Measurements from ENCODE around the gene HTR2B. TPM values are rescaled to one million over a fixed set of nuclear protein-coding genes. Genes with fewer than 3 reads are reported as not detected.
"Not testable (repeated sequence)": the region's sequence is repeated elsewhere in the genome, so short reads cannot be mapped to it uniquely, and the experiment has no call there.

HTR2B gene
- total and polyA plus RNA-seq, 3 experiments from 2014 or later = not detected

- no peak for DNase-seq
- H3K27me3 ChIP-seq (ENCODE audit: insufficient read depth, low read length, poor library complexity, severe bottlenecking) = no peaks in the 10 kb centered on the region
- H3K4me1 ChIP-seq (ENCODE audit: insufficient read depth, low read length) = no peaks in the 10 kb centered on the region
- no peak overlapping the region for H3K4me3 Mint-ChIP-seq
- H3K27ac ChIP-seq (ENCODE audit: low read depth, low read length) = no peak overlapping the region
- H3K36me3 Mint-ChIP-seq = peaks cover 4 to 56% (median 19%) of the 10 kb centered on the region in 3 donors
- H3K4me1 Mint-ChIP-seq = no peaks in the 10 kb centered on the region
- H3K4me3 ChIP-seq (ENCODE audit: low read length) = no peak overlapping the region
- CTCF ChIA-PET = no interaction called here
- H3K9me3 ChIP-seq (ENCODE audit: low read length) = no peaks in the 10 kb centered on the region
- H3K36me3 ChIP-seq (ENCODE audit: insufficient read depth, low read length) = peaks cover 11% of the 10 kb centered on the region
- no peaks in the 10 kb centered on the region for H3K9me3 Mint-ChIP-seq
- POLR2A ChIA-PET = no interaction called here
- H3K27me3 Mint-ChIP-seq = no peaks in the 10 kb centered on the region
- peak overlapping the region in 1 of 8 donors; percentile 56 for H3K27ac Mint-ChIP-seq
These were observed 21.8 kb upstream of the HTR2B start for GRCh38 chr2:231146665-231147064.

- CTCF ChIA-PET = no interaction called here
- no peaks in the 10 kb centered on the region for H3K9me3 Mint-ChIP-seq
These were observed 20.1 kb upstream of the HTR2B start for GRCh38 chr2:231144896-231145295.

GRCh38 chr2:231140808-231141207, 16.0 kb upstream of the HTR2B start:
- H3K9me3 ChIP-seq (ENCODE audit: low read length); H3K27me3 ChIP-seq (ENCODE audit: insufficient read depth, low read length, poor library complexity, severe bottlenecking); H3K4me3 ChIP-seq (ENCODE audit: low read length); H3K4me3 Mint-ChIP-seq; H3K27ac Mint-ChIP-seq; H3K36me3 ChIP-seq (ENCODE audit: insufficient read depth, low read length); H3K27me3 Mint-ChIP-seq; H3K4me1 Mint-ChIP-seq; H3K4me1 ChIP-seq (ENCODE audit: insufficient read depth, low read length); H3K9me3 Mint-ChIP-seq; DNase-seq; H3K27ac ChIP-seq (ENCODE audit: low read depth, low read length): not testable (repeated sequence)
- POLR2A ChIA-PET = interaction anchor here (0.7 kb wide), 1 partner anchor 8 kb away, joined by 8 read pairs; no protein-coding TSS in a partner anchor
- peaks cover 0 to 28% (median 1%) of the 10 kb centered on the region in 3 donors for H3K36me3 Mint-ChIP-seq
- CTCF ChIA-PET = interaction anchor here (1.5 kb wide), 1 partner anchor 10 kb away, joined by 3 read pairs; no protein-coding TSS in a partner anchor

More at GRCh38 chr2:231144896-231145295, 20.1 kb upstream of the HTR2B start:
- no peak for DNase-seq
- H3K36me3 Mint-ChIP-seq = peaks cover 4 to 51% (median 20%) of the 10 kb centered on the region in 3 donors
- no peaks in the 10 kb centered on the region for H3K27me3 Mint-ChIP-seq
- no peak overlapping the region for H3K27ac ChIP-seq (ENCODE audit: low read depth, low read length)
- H3K27me3 ChIP-seq (ENCODE audit: insufficient read depth, low read length, poor library complexity, severe bottlenecking) = no peaks in the 10 kb centered on the region
- H3K4me1 ChIP-seq (ENCODE audit: insufficient read depth, low read length) = no peaks in the 10 kb centered on the region
- H3K4me3 Mint-ChIP-seq = no peak overlapping the region
- H3K27ac Mint-ChIP-seq = no peak overlapping the region
- H3K4me3 ChIP-seq (ENCODE audit: low read length) = no peak overlapping the region
- H3K36me3 ChIP-seq (ENCODE audit: insufficient read depth, low read length) = peaks cover 11% of the 10 kb centered on the region
- no peaks in the 10 kb centered on the region for H3K4me1 Mint-ChIP-seq
- no peaks in the 10 kb centered on the region for H3K9me3 ChIP-seq (ENCODE audit: low read length)
- POLR2A ChIA-PET = no interaction called here

- no peaks in the 10 kb centered on the region for H3K4me1 ChIP-seq (ENCODE audit: insufficient read depth, low read length)
- no peak overlapping the region for H3K4me3 ChIP-seq (ENCODE audit: low read length)
- no peaks in the 10 kb centered on the region for H3K36me3 ChIP-seq (ENCODE audit: insufficient read depth, low read length)
- no peak for DNase-seq
- Mint-ChIP-seq H3K36me3 (peaks cover 0 to 24% (median 1%) of the 10 kb centered on the region in 3 donors), H3K27me3 (no peaks in the 10 kb centered on the region), H3K27ac (no peak overlapping the region), H3K4me1 (no peaks in the 10 kb centered on the region), H3K9me3 (no peaks in the 10 kb centered on the region), H3K4me3 (no peak overlapping the region)
- H3K27me3 ChIP-seq (ENCODE audit: insufficient read depth, low read length, poor library complexity, severe bottlenecking) = no peaks in the 10 kb centered on the region
- H3K9me3 ChIP-seq (ENCODE audit: low read length) = no peaks in the 10 kb centered on the region
- CTCF ChIA-PET = no interaction called here
- H3K27ac ChIP-seq (ENCODE audit: low read depth, low read length) = no peak overlapping the region
- POLR2A ChIA-PET = no interaction called here
These were observed 15.0 kb upstream of the HTR2B start for GRCh38 chr2:231139796-231140195.

GRCh38 chr2:231138699-231139098, 13.9 kb upstream of the HTR2B start:
- no peak for DNase-seq
- no peaks in the 10 kb centered on the region for H3K4me1 Mint-ChIP-seq
- no peak overlapping the region for H3K4me3 Mint-ChIP-seq
- no peaks in the 10 kb centered on the region for H3K36me3 ChIP-seq (ENCODE audit: insufficient read depth, low read length)
- POLR2A ChIA-PET = no interaction called here
- H3K27me3 ChIP-seq (ENCODE audit: insufficient read depth, low read length, poor library complexity, severe bottlenecking) = no peaks in the 10 kb centered on the region
- H3K27me3 Mint-ChIP-seq = no peaks in the 10 kb centered on the region
- no peak overlapping the region for H3K27ac ChIP-seq (ENCODE audit: low read depth, low read length)
- CTCF ChIA-PET = no interaction called here
- H3K27ac Mint-ChIP-seq = no peak overlapping the region
- H3K36me3 Mint-ChIP-seq = peaks cover 0 to 21% (median 1%) of the 10 kb centered on the region in 3 donors
- no peaks in the 10 kb centered on the region for H3K9me3 ChIP-seq (ENCODE audit: low read length)
- H3K9me3 Mint-ChIP-seq = no peaks in the 10 kb centered on the region
- no peaks in the 10 kb centered on the region for H3K4me1 ChIP-seq (ENCODE audit: insufficient read depth, low read length)
- no peak overlapping the region for H3K4me3 ChIP-seq (ENCODE audit: low read length)

- no peaks in the 10 kb centered on the region for H3K9me3 Mint-ChIP-seq
- H3K4me3 Mint-ChIP-seq = no peak overlapping the region
- Histone ChIP-seq H3K36me3 (ENCODE audit: insufficient read depth, low read length) (no peaks in the 10 kb centered on the region), H3K27ac (ENCODE audit: low read depth, low read length) (no peak overlapping the region), H3K4me3 (ENCODE audit: low read length) (no peak overlapping the region), H3K27me3 (ENCODE audit: insufficient read depth, low read length, poor library complexity, severe bottlenecking) (no peaks in the 10 kb centered on the region), H3K4me1 (ENCODE audit: insufficient read depth, low read length) (no peaks in the 10 kb centered on the region), H3K9me3 (ENCODE audit: low read length) (no peaks in the 10 kb centered on the region)
- ChIA-PET POLR2A (no interaction called here), CTCF (no interaction called here)
- H3K27me3 Mint-ChIP-seq = no peaks in the 10 kb centered on the region
- no peak for DNase-seq
- peaks cover 0 to 5% (median 3%) of the 10 kb centered on the region in 3 donors for H3K4me1 Mint-ChIP-seq
- H3K36me3 Mint-ChIP-seq = peaks cover 0 to 14% (median 0%) of the 10 kb centered on the region in 3 donors
- H3K27ac Mint-ChIP-seq = no peak overlapping the region
These were observed 10.2 kb upstream of the HTR2B start for GRCh38 chr2:231134910-231135655.

GRCh38 chr2:231133365-231134099, 8.7 kb upstream of the HTR2B start:
- Mint-ChIP-seq H3K9me3 (no peaks in the 10 kb centered on the region), H3K27ac (peak overlapping the region in 1 of 8 donors; percentile 14), H3K4me3 (no peak overlapping the region), H3K36me3 (peaks cover 0 to 10% (median 0%) of the 10 kb centered on the region in 3 donors), H3K4me1 (peaks cover under 1 to 5% (median 3%) of the 10 kb centered on the region in 3 donors), H3K27me3 (no peaks in the 10 kb centered on the region)
- Histone ChIP-seq H3K36me3 (ENCODE audit: insufficient read depth, low read length) (no peaks in the 10 kb centered on the region), H3K4me3 (ENCODE audit: low read length) (no peak overlapping the region), H3K4me1 (ENCODE audit: insufficient read depth, low read length) (no peaks in the 10 kb centered on the region), H3K27me3 (ENCODE audit: insufficient read depth, low read length, poor library complexity, severe bottlenecking) (no peaks in the 10 kb centered on the region), H3K27ac (ENCODE audit: low read depth, low read length) (no peak overlapping the region), H3K9me3 (ENCODE audit: low read length) (no peaks in the 10 kb centered on the region)
- ChIA-PET POLR2A (no interaction called here), CTCF (no interaction called here)
- no peak for DNase-seq

- Mint-ChIP-seq H3K36me3 (peaks cover 0 to 1% (median 0%) of the 10 kb centered on the region in 3 donors), H3K4me1 (peaks cover 2 to 5% (median 3%) of the 10 kb centered on the region in 3 donors), H3K27me3 (no peaks in the 10 kb centered on the region), H3K9me3 (no peaks in the 10 kb centered on the region), H3K27ac (no peak overlapping the region), H3K4me3 (no peak overlapping the region)
- Histone ChIP-seq H3K27ac (ENCODE audit: low read depth, low read length) (no peak overlapping the region), H3K4me3 (ENCODE audit: low read length) (no peak overlapping the region), H3K27me3 (ENCODE audit: insufficient read depth, low read length, poor library complexity, severe bottlenecking) (no peaks in the 10 kb centered on the region), H3K9me3 (ENCODE audit: low read length) (no peaks in the 10 kb centered on the region), H3K4me1 (ENCODE audit: insufficient read depth, low read length) (no peaks in the 10 kb centered on the region), H3K36me3 (ENCODE audit: insufficient read depth, low read length) (no peaks in the 10 kb centered on the region)
- ChIA-PET CTCF (no interaction called here), POLR2A (no interaction called here)
- no peak for DNase-seq
These were observed 7.3 kb upstream of the HTR2B start for GRCh38 chr2:231132129-231132528.

Measured in CD8-positive, alpha-beta memory T cell (primary cell).